ENCODE measurements around the gene PRPSAP1.
"Not testable (repeated sequence)": the region's sequence is repeated elsewhere in the genome, so short reads cannot be mapped to it uniquely, and the experiment has no call there.

The PRPSAP1 gene

DNA sequence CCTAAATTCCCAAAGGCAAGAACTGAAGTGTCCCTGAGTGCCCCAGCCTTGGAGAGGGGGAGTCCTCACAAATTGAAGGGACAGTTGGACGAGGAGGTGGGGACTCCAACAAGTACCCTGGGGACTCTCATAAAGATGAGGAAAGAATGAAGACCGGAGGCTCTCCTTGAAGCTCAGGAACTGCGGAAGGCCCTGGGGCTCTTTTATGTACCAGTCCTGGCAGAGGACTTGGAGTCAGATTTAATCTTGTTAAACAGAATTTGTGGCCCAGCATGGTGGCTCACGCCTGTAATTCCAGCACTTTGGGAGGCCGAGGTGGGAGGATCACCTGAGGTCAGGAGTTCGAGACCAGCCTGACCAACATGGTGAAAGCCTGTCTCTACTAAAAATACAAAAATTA is 6.1 kb upstream of the PRPSAP1 start:
- not testable (repeated sequence) for DNase-seq (ENCODE audit: low read depth)

DNA sequence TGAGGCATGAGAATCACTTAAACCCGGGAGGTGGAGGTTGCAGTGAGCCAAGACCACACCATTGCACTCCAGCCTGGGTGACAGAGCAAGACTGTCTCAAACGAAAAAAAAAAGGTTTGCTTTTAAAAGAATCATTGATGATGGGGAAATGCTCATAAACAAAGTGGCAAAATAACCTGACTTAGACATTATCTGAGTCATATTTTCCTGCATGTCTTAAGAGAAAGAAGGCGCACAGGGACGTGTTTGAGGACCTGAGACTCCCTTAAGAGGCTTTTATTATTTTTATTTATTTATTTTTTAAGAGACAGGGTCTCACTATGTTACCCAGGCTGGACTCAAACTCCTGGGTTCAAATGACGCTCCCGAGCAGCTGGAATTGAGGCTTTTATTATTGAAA is 5.7 kb upstream of the PRPSAP1 start:
- no peak for DNase-seq (ENCODE audit: low read depth)

DNA sequence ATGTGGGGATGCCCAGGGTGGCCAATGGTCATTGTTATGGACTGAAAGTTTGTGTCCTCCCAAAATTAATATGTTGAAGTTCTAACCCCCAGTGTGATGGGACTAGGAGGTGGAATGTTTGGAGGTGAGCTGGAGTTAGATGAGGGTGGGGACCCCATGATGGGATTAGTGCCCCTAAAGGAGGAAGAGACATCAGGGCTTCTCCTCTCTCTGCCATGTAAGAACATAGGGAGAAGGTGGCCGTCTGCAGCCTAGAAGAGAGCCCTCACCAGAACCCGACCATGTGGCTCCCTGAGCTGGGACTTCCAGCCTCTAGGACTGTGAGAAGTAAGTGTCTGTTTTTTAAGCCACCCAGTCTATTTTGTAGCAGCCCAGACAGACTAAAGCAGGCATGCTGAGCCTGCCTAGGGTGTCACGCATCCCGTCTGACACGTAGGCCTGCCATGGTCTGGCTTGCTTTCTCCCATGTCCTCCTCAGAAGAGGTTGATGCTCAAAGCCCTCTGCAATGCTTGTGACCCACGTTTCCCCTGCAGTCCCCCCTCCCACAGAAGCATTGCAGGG is 4.0 kb upstream of the PRPSAP1 start:
- no peak for DNase-seq (ENCODE audit: low read depth)

DNA sequence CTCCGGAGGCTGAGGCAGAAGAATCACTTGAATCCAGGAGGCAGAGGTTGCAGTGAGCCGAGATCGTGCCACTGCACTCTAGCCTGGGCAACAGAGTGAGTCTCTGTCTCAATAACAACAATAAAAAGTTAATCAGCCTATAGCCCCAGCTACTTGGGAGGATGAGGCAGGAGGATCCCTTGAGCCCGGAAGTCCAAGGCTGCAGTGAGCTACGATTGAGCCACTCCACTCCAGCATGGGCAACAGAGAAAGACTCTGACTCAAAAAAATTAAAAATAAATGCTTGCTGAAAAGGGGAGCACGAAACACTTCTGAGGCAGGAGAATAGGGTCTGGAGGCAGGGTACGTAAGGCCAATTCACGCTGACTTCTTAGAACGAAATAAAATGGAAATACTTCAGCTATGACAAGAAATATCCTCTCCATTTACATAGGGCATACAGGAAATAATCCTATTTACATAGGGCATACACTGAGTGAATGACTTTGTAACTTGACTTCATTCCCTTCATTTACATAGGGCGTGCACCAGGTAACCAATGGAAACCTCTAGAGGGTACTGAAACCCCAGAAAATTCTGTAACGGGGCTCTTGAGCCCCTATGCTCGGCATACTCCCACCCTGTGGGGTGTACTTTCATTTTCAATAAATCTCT is 3.2 kb upstream of the PRPSAP1 start:
- no peak for DNase-seq (ENCODE audit: low read depth)

DNA sequence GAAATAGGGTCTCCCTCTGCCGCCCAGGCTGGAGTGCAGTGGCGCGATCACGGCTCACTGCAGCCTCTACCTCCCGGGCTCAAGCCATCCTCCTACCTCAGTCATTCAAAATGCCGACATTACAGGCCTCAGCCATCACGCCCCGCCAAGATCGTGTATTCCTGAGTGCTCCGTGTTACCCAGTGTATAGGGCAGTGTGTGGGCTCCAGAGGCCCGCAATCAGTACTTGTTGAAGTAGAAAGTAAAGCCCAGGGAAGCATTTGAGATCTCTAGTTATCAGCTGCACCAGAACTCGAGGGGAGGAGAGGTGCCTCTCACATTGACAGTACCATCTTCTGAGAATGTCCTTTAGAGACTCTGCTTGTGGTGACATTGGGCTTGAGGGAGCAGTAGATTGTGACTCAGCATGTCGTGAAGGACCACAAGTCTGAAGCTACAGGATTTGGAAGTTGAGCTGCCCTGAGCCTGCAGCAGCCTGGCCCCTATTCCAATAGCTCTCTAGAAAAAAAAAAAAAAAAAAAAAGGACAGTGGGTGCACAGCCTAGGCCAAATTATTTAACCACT is 1.1 kb upstream of the PRPSAP1 start:
- no peak for DNase-seq (ENCODE audit: low read depth)

DNA sequence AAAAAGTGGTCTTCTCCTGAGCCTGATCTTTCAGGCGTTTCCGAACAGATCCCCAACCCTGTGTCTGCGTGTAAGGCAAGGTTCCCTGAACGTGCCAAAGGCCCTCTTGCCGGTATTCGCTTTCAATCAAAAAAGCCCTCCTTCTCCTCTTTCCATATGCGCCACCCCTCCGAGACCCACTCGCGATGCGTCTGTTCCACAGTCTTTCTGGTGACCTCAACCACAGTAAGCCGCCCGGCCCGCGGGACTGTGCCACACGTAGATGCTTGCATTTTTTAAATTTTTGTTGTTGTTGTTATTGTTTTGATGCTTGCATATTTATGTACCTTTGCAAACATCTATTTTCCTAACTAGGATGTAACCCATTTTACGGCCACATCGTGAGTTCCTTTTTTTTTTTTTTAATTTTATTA is 607 bp upstream of the PRPSAP1 start:
- no peak for DNase-seq (ENCODE audit: low read depth)

DNA sequence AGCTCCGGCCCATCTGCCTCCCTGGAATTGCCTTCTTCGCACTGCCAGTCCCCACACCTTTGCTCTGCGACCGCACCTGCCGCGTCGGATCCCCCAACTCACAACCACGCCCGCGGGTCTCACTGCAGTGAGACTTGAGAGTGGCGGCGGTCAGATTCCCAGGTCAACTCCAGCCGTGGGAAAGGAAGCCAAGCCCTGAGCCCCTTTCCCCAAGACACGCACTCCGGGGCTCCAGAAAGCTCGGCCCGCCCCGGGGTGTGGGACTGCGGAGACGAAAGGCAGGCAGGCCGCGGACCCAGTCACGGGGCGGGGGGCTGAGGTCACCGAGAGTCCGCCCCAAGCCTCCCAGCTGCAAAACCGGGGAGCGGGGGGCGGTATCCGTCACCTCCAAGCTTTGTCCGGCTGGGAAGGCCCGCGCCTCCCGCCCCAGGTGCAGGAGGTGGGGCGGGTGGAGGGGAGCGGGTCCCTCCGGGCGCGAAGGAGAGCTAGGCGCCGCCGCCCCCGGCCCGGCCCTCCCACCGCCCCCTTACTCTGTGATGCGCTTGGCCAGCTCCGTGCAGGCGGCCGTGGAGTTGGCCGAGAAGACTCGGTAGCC is 615 bp downstream of the PRPSAP1 start:
- no peak for DNase-seq (ENCODE audit: low read depth)

DNA sequence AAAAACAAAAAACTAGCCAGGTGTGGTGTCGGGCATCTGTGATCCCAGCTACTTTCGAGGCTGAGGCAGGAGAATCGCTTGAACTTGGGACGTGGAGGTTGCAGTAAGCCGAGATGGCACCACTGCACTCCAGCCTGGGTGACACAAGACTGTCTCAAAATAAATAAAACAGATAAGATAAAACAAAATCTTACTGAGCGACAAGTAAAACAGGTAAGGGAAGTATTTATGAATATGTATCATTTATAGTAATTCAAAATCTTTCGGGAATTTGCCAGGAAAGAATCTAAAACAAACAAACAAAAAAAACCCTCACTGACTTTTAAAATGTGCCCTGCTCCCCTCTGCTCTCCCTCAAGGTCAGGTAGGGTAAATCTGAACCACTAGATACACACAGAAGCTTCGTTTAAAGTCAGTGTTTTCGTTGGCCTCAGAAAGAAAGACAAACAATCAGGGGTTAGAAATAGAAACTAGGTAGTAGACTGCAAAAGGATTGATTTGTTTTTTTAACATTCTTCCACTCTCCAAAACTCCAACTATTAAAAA is 2.1 kb downstream of the PRPSAP1 start:
- DNase-seq (ENCODE audit: low read depth) = no peak

DNA sequence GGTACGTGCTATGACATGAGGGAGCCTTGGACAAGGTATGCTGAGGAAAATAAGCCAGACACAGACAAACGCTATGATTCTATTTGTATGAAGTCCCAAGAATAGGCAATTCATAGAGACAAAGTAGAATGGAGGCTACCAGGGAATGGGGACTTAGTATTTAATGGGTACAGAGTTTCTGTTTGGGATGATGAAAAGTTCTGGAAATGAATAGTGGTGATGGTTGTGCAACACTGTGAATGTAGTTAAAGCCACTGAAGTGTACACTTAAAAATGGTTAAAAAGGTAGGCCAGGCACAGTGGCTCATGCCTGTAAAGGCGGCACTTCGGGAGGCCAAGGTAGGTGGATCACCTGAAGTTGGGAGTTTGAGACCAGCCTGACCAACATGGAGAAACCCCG is 3.3 kb downstream of the PRPSAP1 start:
- no peak for DNase-seq (ENCODE audit: low read depth)

DNA sequence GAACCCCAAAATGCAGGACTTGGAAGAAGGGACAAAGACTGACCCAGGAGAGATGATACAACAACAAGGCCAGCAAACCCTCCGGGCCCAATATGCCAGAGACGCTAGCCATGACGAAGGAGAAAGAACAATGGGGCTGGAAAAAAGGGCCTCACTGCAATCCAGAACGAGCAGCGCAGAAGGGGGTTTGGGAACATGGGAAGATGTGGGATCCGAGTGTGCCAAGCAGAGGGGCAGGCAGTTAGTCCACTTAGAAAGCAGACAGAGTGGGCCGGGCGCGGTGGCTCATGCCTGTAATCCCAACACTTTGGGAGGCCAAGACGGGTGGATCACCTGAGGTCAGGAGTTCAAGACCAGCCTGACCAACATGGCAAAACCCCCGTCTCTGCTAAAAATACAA is 6.8 kb downstream of the PRPSAP1 start:
- DNase-seq (ENCODE audit: low read depth) = not testable (repeated sequence)

DNA sequence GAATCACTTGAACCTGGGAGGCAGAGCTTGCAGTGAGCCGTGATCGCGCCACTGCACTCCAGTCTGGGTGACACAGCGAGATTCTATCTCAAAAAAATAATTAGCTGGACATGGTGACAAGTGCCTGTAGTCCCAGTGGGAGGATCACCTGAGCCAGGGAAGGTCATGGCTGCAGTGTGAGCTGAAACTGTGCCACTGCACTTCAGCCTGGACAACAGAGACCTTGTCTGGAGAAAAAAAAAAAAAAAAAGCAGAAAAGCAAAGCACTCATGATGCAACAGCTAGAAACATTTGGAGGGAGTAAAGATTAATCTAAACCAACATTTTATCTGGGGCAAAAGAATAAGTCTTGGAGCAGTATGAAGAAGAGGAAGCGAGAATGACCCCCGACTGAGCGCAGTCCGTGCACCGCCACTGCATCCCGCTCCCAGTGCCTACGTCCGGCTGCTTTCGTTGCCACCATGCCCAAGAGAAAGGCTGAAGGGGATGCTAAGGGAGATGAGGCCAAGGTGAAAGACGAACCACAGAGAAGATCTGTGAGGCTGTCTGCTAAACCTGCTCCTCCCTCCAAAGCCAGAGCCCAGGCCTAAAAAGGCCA is 8.2 kb downstream of the PRPSAP1 start:
- no peak for DNase-seq (ENCODE audit: low read depth)

DNA sequence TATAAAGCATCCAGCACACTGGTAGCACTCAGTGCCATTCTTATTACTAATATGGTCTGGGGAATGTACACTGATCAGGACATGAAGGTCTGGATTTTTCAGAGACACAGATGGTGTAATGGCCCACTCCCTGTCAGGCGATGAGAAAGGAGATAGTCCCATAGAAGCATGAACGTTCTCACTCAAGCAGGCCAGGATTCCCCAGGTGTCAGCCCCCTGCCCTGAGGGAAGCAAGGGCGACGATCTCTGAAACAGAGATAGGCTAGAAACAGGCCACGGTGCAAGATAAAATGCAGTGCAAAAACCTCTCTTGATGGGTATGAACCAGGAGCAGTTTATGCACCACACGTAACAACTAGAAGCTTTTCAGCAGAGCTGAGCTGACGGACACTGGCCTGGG is 10.6 kb downstream of the PRPSAP1 start:
- no peak for DNase-seq (ENCODE audit: low read depth)

DNA sequence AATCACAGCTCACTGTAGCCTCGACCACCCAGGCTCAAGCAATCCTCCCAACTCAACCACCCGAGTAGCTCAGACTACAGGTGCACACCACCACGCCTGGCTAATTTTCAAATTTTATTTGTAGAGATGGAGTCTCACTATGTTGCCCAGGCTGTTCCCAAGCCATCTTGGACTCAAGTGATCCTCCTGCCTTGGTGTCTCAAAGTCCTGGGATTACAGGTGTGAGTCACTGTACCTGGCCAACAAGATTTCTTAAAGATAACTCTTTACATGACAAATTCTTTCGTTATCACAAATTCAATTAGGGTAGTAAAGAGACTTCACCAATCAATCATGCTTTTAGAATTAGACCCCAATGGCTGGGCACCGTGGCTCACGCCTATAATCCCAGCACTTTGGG is 12.4 kb downstream of the PRPSAP1 start:
- DNase-seq (ENCODE audit: low read depth) = no peak

DNA sequence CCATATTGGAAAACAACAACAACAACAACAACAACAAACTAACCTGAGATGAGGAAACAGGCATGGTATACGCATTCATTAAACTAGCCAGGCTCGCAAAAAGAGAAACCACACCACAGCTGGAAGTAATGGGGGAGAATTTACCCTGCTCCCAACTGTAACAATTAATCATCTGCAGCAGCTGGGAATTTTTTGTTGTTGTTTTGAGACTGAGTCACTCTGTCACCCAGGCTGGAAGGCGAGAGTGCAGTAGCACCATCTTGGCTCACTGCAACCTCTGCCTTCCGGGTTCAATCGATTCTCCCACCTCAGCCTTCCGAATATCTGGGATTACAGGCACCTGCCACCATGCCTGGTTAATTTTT is 16.3 kb downstream of the PRPSAP1 start:
- no peak for DNase-seq (ENCODE audit: low read depth)

DNA sequence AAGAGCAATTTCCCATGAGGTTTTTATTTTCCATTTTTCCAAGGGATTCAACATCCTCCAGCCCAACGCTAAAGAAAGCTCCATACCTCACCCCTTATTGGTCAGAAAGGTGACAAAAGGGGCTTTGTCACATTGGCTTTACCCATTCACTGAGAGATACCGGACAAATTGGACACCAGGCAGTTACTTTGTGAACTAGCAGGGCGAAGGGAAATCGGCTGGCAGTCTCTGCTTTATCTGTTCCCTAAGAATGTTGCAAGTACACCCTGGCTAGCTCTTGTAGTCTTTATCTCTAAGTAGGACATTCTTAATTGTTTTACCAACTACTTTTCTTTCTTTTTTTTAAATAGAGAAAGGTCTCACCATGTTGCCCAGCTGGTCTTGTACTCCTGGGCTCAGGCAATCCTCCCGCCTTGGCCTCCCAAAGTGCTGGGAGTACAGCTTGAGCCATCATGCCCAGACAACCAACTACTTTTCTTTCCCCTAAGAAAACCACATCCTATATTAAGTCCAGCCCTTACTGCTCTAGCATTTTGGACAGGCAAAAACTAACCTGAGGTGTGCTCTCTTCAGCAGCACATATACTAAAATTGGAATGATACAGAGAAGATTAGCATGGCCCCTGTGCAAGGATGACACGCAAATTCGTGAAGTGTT is 16.8 kb downstream of the PRPSAP1 start:
- DNase-seq (ENCODE audit: low read depth) = no peak

DNA sequence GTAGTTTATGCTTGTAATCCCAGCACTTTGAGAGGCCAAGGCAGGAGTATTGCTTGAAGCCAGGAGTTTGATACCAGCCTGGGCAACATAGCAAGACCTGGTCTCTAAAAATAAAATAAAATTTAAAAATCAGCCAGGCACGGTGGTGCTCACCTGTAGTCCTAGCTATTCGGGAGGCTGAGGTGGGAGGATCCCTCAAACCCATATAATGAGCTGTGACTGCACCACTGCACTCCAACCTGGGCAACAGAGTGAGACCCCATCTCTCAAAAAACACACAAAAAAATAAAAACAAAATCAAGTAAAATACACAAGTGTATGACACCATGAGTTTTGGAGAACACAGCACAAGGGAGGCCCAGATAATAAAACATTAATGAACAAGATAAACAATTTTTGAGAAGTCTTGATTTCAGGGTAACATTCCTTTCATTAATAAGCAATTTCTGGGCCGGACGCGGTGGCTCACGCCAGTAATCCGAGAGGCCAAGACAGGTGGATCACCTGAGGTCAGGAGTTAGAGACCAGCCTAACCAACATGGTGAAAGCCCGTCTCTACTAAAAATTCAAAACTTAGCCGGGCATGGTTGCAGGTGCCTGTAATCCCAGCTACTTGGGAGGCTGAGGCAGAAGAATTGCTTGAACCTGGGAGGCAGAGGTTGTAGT is 17.9 kb downstream of the PRPSAP1 start:
- DNase-seq (ENCODE audit: low read depth) = no peak

DNA sequence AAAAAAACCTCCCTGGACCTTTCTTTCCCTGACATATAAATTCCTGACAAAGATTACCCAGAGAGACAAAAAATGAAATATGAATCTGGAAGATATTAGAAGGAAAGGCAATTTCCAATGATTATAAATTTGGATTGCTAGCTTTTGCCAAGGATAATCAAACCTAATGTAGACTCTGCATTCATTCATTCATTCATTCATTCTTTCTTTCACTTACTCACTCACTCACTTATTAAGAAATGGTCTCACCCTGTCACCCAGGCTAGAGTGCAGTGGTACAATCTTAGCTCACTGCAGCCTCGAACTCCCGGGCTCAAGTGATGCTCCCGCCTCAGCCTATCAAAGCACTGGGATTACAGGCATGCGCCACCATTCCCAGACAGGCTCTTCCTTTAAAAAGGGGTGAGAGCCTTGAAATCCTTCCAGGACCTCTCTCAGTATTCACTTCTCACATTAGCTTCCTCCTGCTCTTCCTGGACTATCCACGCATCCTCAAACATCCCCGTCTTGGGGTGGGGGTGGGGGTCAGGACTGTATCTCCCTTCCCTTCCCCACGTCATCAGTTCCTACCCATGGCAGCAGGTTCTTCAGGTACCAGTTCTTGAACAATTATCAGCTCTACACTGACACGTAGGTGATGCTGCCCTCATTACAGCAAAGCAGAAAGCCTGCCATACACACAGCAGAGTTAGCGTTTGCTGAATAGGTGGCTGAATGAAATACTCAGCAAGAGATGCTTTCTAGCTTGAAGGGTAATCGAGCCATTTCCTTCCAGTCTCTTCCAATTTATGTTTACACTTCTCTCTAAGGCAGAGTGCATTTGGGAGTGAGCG is 19.8 kb downstream of the PRPSAP1 start:
- DNase-seq (ENCODE audit: low read depth) = no peak

DNA sequence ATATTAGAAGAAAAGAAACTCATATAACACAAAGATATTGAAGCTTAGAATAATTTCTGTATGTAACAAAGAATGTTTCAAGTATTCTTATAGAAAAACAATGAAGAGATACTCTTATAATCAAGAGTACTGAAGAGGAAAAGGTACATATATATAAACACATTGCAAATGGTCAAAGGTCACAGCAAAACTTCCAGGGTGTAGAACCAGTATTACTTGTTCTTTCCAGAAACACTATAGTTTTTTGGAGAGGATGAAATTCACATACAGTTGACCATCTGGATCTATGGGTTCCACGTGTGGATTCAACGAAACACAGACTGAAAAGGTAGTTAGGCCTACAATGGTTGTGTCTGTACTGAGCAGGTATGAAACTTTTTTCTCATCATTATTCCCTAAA is 22.6 kb downstream of the PRPSAP1 start:
- no peak for DNase-seq (ENCODE audit: low read depth)

DNA sequence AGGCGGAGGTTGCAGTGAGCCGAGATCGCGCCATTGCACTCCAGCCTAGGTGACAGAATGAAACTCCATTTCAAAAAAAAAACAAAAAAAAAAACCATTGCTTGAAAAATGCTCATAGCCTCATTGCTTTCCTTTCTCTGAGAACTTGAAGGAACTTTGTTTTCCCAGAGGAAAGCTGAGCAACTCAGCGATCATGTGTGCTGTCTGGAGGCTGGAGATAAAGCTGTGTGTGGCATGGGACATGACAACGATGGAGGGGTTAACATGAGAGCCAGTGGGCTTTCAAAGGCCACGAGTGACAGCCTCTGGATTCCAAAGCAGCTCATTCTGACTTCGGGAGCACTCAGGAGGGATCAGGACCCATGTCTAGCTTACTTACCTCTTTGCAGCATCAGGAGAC is 24.1 kb downstream of the PRPSAP1 start:
- DNase-seq (ENCODE audit: low read depth) = no peak

DNA sequence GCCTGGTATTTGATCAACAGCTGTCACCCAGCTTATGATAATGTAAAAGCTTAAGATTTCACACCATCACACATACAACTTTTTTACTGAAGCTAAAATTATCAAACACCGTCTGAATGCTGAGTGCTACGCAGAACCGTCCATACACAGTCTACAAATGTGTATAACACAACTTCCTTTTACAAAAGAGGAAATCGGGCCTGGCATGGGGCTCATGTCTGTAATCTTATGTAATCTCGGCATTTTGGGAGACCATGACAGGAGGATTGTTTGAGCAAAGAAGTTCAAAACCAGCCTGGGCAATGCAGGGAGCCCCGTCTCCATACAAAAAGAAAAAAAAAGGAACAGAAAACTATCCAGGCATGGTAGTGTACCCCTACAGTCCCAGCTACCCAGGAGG is 26.0 kb downstream of the PRPSAP1 start:
- DNase-seq (ENCODE audit: low read depth) = no peak

DNA sequence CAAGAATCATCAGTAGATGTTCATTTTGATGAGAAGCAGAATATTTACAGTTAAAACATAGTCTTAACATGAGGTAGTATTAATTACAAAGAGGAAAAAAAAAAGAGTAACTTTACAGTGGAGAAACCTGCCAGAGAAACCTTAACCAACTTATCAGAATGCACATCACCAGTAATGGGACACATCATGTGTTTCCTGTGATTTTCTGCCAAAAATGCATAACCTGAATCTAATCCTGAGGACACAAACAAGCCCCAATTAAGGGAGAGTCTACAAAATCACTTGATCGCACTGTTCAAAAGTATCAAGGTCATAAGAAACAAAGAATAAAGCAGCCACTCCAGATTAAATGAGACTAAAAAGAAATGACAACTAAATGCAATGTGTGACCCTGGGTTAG is 27.4 kb downstream of the PRPSAP1 start:
- no peak for DNase-seq (ENCODE audit: low read depth)

All from amniotic epithelial cell (primary cell).